ENCODE measurements around the gene CCDC24. TPM values are rescaled to one million over a fixed set of nuclear protein-coding genes. Genes with fewer than 3 reads are reported as not detected.

The CCDC24 gene
- total and polyA plus RNA-seq, 8 donors, result 3.9 to 45.9 (median 6.5) TPM

GRCh38 chr1:44016041-44016889, 24.9 kb downstream of the CCDC24 start:
- TF ChIP-seq CTCF (IDR thresholded peaks at IDR 0.05), result no peak
- 82 to 83% methylated on average over 20 of the region's 20 CpGs for WGBS, 2 donors
- H3K4me3 ChIP-seq, result no peak overlapping the region
- H3K27ac ChIP-seq, result no peak overlapping the region
- H3K27me3 ChIP-seq, result no peaks in the 10 kb centered on the region
- FAIRE-seq (no peak), ATAC-seq (no peak), DNase-seq (peak in 2 of 6 donors; percentile 3 to 44)
- intact Hi-C loops (cut with DNase I), result no loop called here
- H3K4me1 ChIP-seq, result no peaks in the 10 kb centered on the region
- H3K36me3 ChIP-seq, result no peaks in the 10 kb centered on the region
- no peaks in the 10 kb centered on the region for H3K9me3 ChIP-seq

GRCh38 chr1:44016890-44017400, 25.5 kb downstream of the CCDC24 start:
- Histone ChIP-seq H3K36me3 (no peaks in the 10 kb centered on the region), H3K4me3 (no peak overlapping the region), H3K9me3 (no peaks in the 10 kb centered on the region), H3K4me1 (no peaks in the 10 kb centered on the region), H3K27me3 (no peaks in the 10 kb centered on the region), H3K27ac (no peak overlapping the region)
- no peak for TF ChIP-seq CTCF (IDR thresholded peaks at IDR 0.05)
- intact Hi-C loops (cut with DNase I), result no loop called here
- peak in 3 of 4 donors; percentile 28 to 47 (median 45) for ATAC-seq
- peak in 2 of 6 donors; percentile 18 to 46 for DNase-seq
- FAIRE-seq, result no peak
- 86 to 88% methylated on average over 20 of the region's 20 CpGs for WGBS, 2 donors

GRCh38 chr1:44019466-44019948, 28.1 kb downstream of the CCDC24 start:
- ATAC-seq (no peak), FAIRE-seq (no peak), DNase-seq (peak in 2 of 6 donors; percentile 13 to 58)
- Histone ChIP-seq H3K4me3 (no peak overlapping the region), H3K9me3 (no peaks in the 10 kb centered on the region), H3K36me3 (no peaks in the 10 kb centered on the region), H3K4me1 (no peaks in the 10 kb centered on the region), H3K27ac (no peak overlapping the region), H3K27me3 (no peaks in the 10 kb centered on the region)
- WGBS, 2 donors, result 90 to 92% methylated on average over 13 of the region's 13 CpGs
- no peak for TF ChIP-seq CTCF (IDR thresholded peaks at IDR 0.05)
- intact Hi-C loops (cut with DNase I), result no loop called here

- no peaks in the 10 kb centered on the region for H3K9me3 ChIP-seq
- H3K27me3 ChIP-seq, result no peaks in the 10 kb centered on the region
- WGBS, 2 donors, result 75 to 88% methylated on average over 6 of the region's 6 CpGs
- ATAC-seq, result no peak
- H3K36me3 ChIP-seq, result no peaks in the 10 kb centered on the region
- H3K4me3 ChIP-seq, result no peak overlapping the region
- no peak for TF ChIP-seq CTCF (IDR thresholded peaks at IDR 0.05)
- no peak overlapping the region for H3K27ac ChIP-seq
- DNase-seq, result peak in 1 of 6 donors; percentile 34
- no peaks in the 10 kb centered on the region for H3K4me1 ChIP-seq
- no peak for FAIRE-seq
- intact Hi-C loops (cut with DNase I), result loop anchor here in 1 of 3 donors (10.0 kb wide), 1 partner anchor 246 kb away; no protein-coding TSS in a partner anchor
Observed at GRCh38 chr1:44020464-44020863, 29.1 kb downstream of the CCDC24 start.

All from pancreas (tissue), 10 donors.